Heart left ventricle (tissue), 13 donors: ENCODE data around the gene UBE2B.
"Not testable (repeated sequence)": the region's sequence is repeated elsewhere in the genome, so short reads cannot be mapped to it uniquely, and the experiment has no call there.

ENCODE experiments used
- POLR2A ChIP-seq, 2 donors: fragments of 450-650 bp; IDR thresholded peaks; one replicate each; pipeline ENCODE4 v1.6.1; 2017; ENCODE audit warnings: antibody characterized with exemption in 2 of 2, mild to moderate bottlenecking in 2 of 2, moderate library complexity in 2 of 2
- TF ChIP-seq, protein P1 (sequence below), 12 donors: fragments of 200-600 bp; sonication (generic) in 4 of 12; IDR thresholded peaks; one replicate each; pipeline versions ENCODE4 v1.5.0 to v1.8.0; 2018 to 2022; ENCODE audit warnings: antibody characterized with exemption in 12 of 12, mild to moderate bottlenecking in 5 of 12
- donor health status: ischemic (EF 13 %, LVEDD 7.1; RV severe dilation, severe dysfunction).
- donor health status: DM: no; HTN: yes; CAD: no.
- donor health status: DM: no; HTN: no; CAD: no.
- donor health status: ischemic (EF 25% LVEDD 6.9; RV normal size, moderate dysfunction).
- donor health status: ischemic (EF 25% LVEDD 5.7; RV mildly dilated, moderate dysfunction).
- donor health status: ischemic (EF 35%, LVEDD 5.7; RV mildly dilated, moderate dysfunction).
- donor health status: nonischemic (EF 11% LVEDD 7.7; RV severe dilation, severe dysfunction).
- donor health status: DM: yes; HTN: yes; CAD: no.
- donor health status: PGD.
- donor health status: ischemic (EF 29% LVEDD 5.4; RV normal size, mild dysfunction).
- donor health status: nonischemic (EF 23%, LVEDD 6.1; RV moderate dilation, normal function).

DNA sequence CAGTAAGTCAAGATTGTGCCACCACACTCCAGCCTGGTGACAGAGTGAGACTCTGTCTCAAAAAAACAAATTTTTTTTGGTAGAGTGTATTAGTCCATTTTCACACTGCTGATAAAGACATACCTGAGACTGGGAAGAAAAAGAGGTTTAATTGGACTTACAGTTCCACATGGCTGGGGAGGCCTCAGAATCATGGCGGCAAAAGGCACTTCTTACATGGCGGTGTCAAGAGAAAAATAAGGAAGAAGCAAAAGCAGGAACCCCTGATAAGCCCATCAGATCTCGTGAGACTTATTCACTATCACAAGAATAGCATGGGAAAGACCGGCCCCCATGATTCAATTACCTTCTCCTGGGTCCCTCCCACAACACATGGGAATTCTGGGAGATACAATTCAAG, 49.7 kb downstream of the UBE2B start:
- TF ChIP-seq, protein P1, sequence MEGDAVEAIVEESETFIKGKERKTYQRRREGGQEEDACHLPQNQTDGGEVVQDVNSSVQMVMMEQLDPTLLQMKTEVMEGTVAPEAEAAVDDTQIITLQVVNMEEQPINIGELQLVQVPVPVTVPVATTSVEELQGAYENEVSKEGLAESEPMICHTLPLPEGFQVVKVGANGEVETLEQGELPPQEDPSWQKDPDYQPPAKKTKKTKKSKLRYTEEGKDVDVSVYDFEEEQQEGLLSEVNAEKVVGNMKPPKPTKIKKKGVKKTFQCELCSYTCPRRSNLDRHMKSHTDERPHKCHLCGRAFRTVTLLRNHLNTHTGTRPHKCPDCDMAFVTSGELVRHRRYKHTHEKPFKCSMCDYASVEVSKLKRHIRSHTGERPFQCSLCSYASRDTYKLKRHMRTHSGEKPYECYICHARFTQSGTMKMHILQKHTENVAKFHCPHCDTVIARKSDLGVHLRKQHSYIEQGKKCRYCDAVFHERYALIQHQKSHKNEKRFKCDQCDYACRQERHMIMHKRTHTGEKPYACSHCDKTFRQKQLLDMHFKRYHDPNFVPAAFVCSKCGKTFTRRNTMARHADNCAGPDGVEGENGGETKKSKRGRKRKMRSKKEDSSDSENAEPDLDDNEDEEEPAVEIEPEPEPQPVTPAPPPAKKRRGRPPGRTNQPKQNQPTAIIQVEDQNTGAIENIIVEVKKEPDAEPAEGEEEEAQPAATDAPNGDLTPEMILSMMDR (IDR thresholded peaks at IDR 0.05): not testable (repeated sequence)
- TF ChIP-seq POLR2A (IDR thresholded peaks at IDR 0.05): not testable (repeated sequence)
